Posterior vena cava (tissue), 2 donors: ENCODE measurements around the gene POLE. TPM values are rescaled to one million over a fixed set of nuclear protein-coding genes. Genes with fewer than 3 reads are reported as not detected.

Experiments
- DNase-seq: peaks from one replicate; pipeline ENCODE4 v3.0.0-alpha.2; 2020; ENCODE audit warnings: low spot score
- intact Hi-C, 2 donors: fragments of 100-400 bp; cut with DNase I; formaldehyde crosslinking; loops; one replicate each; pipeline versions ENCODE4 v1.14.1 to v1.14.2; 2022 to 2023
- total RNA-seq, 2 donors: library from RNA; stranded (reverse); fragmentation: NEBNext Ultra II Directional; extraction: Animal tissue kit (Norgen Biotek cat#: 25700); gene quantifications; one replicate each; pipeline ENCODE4 v1.2.1, GENCODE V29; 2021
- donor health status: DM: yes; HTN: yes; CAD: no.
- donor health status: DM: yes; HTN: yes; CAD: no.

POLE gene
- total RNA-seq, 2 donors from 2014 or later, result 16.6 to 21.2 TPM

GRCh38 chr12:132621657-132622435 is 65.3 kb downstream of the POLE start:
- intact Hi-C loops, result no loop called here
- DNase-seq, result no peak

DNA sequence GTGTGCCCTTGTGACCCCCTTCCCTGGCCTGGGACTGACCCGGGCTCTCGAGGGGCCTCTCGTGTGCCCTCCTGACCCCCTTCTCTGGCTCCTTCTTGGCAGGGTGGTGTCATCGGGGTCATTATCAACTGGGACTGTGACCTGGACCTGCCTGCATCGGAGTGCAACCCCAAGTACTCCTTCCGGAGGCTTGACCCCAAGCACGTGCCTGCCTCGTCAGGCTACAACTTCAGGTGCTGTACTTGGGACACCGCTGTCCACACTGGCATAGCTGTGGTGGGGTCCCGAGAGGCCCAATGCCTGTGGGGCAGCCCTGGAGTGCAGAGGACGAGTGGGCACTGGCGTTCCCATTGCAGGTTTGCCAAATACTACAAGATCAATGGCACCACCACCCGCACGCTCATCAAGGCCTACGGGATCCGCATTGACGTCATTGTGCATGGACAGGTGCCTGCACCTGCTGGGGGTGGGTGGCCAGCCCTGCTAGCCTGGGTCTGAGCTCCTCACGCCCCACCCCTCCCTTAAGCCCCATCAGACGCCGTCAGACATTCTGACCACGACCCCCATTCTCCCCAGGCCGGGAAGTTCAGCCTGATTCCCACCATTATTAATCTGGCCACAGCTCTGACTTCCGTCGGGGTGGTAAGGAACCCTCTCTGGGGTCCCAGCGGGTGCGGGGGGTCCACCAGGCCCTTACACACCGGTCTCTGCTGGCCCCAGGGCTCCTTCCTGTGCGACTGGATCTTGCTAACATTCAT is 66.1 kb downstream of the POLE start:
- intact Hi-C loops, result no loop called here
- DNase-seq, result no peak

- intact Hi-C loops, result no loop called here
- DNase-seq, result no peak
Measured at GRCh38 chr12:132620113-132620898, 66.8 kb downstream of the POLE start.

- no peak for DNase-seq
- intact Hi-C loops, result loop anchor here (5.0 to 10.0 kb wide), 2 partner anchors 202 to 465 kb away; no protein-coding TSS in a partner anchor
Measured at GRCh38 chr12:132619386-132620112, 67.6 kb downstream of the POLE start.

GRCh38 chr12:132619071-132619385 is 68.1 kb downstream of the POLE start:
- intact Hi-C loops, result loop anchor here (5.0 to 10.0 kb wide), 2 partner anchors 202 to 464 kb away; no protein-coding TSS in a partner anchor
- no peak for DNase-seq

DNA sequence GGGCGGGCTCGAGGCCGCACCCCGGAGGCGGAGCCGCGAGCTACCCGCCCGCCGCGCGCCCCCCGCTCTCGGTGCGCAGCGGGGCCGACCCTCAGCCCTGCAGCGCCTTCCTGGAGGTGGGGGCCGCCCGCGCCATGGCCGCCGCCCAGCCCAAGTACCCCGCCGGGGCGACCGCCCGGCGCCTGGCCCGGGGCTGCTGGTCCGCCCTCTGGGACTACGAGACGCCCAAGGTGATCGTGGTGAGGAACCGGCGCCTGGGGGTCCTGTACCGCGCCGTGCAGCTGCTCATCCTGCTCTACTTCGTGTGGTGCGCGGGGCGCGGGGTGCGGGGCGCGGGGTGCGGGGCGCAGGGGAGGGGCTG is 68.5 kb downstream of the POLE start, which contains the start of gene P2RX2:
Gene P2RX2, plus strand, starts transcription at position 94 of the 361 bp plus-strand sequence. Its CDS starts 41 bp downstream, at position 135.
- intact Hi-C loops, result loop anchor here (5.0 to 10.0 kb wide), 2 partner anchors 201 to 464 kb away; no protein-coding TSS in a partner anchor
- peak; percentile 80 for DNase-seq

DNA sequence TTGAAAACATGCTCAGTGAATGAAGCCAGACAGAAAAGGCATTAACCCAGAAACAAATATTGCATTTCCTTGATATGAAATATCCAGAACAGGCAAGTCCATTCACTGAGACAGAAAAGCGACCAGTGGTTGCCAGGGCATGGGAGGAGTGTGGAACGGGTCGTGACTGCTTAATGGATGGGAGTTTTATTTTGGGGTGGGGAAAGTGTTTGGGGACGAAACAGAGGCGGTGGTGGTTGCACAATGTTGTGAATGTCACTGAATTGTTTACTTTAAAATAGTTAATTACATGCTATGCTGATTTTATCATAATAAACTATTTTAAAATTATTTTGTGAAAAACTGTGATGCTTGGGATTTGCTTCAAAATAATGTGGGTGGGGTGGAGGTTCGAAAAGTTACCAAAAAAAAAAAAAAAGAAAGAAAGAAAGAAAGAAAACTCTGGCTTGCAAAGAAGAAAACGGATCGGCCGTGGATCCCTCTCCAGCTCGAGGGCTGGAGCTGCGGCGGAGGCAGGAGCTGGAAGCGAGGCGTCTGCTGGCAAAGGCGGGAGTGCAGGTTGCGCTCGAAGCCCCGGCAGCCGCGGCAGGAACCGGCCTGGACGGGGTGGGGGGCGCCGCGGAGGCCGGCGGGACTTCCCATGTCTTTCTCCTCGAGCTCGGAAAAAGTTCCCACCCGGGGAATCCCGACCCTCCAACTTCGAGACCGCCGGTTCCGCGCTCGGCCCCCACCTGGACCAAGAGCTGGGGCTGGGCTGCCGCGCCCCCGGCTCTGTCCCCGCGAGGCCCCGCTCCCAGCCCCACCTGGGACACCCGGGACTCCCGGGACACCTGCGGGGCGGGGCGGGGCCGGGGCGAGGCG is 69.1 kb downstream of the POLE start:
- intact Hi-C loops, result loop anchor here (5.0 to 10.0 kb wide), 2 partner anchors 201 to 463 kb away; no protein-coding TSS in a partner anchor
- DNase-seq, result no peak

DNA sequence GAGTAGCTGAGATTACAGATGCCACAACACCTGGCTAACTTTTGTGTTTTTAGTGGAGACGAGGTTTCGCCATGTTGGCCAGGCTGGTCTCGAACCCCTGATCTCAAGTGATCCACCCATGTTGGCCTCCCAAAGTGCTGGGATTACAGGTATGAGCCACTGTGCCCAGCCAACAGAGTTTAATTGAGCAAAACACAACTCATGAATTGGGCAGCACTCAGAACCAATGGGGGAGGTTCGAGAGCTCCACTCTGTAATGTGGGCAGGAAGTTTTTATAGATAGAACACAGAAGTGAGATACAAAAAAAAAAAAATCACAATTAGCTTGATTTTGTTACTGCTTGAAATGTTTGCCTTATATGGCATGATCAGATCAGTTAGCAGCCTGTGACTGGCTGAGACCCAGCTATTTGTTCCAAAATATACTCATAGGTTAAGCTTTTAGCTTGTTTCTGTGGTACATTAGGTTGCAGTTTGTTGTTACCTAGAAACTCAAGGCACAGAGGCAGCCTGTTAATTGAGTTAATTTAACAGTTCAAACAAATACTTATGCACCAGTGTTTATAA is 69.9 kb downstream of the POLE start:
- DNase-seq, result no peak
- intact Hi-C loops, result loop anchor here (5.0 to 10.0 kb wide), 2 partner anchors 200 to 462 kb away; no protein-coding TSS in a partner anchor

GRCh38 chr12:132615579-132616038 is 71.5 kb downstream of the POLE start:
- DNase-seq, result no peak
- intact Hi-C loops, result loop anchor here (5.0 to 10.0 kb wide), 2 partner anchors 198 to 461 kb away; no protein-coding TSS in a partner anchor

DNA sequence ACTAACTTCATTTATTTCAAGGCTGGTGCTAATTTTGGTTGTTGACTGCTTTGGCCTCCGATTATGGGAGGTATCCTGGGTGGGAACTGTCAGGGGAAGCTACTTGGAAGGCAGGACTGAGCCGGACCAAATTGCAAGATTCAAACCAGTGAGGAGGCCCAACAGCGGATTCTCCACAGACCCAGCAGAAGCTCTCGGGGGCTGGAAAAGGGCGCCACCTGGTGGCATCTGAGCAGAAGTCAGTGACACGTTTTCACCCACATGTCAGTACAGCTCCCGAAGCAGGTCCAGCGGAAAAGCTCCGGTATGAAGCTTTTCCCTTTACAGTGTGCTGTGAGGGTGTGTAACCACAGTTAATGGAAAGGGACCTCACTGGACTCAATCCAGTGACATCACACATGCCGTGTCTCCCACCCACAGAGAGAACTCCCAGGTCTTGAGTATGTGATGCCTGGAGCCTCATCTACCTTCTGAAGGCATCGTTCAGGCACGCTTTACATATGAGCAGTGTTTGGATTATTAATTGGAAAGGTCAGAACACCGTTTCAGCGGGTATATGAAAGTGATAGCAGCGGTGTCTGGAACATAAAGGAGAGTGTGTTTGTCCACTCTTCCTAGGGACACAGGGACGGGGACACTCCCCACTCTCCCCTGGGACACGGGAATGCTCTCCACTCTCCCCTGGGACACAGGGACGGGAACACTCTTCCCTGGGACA is 72.1 kb downstream of the POLE start:
- intact Hi-C loops, result loop anchor here (5.0 to 10.0 kb wide), 2 partner anchors 198 to 460 kb away; no protein-coding TSS in a partner anchor

DNA sequence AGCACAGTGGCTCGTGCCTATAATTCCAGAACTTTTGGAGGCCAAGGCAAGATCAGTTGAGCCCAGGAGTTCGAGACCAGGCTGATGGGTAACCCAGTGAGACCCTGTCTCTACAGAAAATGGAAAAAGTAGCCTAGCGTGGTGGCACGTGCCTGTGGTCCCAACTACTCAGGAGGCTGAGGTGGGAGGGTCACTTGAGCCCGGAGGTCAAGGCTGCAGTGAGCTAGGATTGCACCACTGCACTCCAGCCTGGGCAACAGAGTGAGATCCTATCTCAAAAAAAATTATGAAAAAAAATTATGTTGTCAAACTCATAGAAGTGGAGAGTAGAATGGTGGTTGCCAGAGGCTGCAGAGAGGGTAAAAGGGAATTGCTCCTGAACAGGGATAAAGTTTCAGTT is 73.1 kb downstream of the POLE start:
- intact Hi-C loops, result loop anchor here in 1 of 2 donors (5.0 to 10.0 kb wide), 2 partner anchors 197 to 459 kb away; no protein-coding TSS in a partner anchor
- DNase-seq, result no peak

More for the DNA sequence above, 72.1 kb downstream of the POLE start:
- peak; percentile 95 for DNase-seq

DNA sequence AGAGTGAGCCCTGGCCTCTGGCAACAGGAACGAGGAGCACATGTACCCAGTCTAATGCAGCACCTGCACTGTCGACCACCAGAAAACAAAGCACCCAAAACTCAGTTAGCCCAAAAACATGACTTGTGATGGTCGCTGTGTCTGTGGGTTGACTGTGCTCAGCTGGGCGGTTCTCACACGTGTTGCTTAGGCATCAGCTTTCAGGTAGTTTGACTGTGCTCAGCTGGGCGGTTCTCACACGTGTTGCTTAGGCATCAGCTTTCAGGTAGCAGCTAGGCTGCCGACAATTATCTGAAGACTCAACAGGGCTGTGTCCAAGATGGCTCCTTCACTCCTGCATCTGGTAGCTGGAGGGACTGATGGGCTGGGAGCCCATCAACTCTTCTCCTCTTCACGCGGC is 75.5 kb downstream of the POLE start:
- no peak for DNase-seq
- intact Hi-C loops, result loop anchor here in 1 of 2 donors (5.0 to 10.0 kb wide), 2 partner anchors 194 to 457 kb away; no protein-coding TSS in a partner anchor

GRCh38 chr12:132610866-132611602 is 76.1 kb downstream of the POLE start:
- DNase-seq, result no peak
- intact Hi-C loops, result loop anchor here in 1 of 2 donors (5.0 to 10.0 kb wide), 2 partner anchors 194 to 456 kb away; no protein-coding TSS in a partner anchor

DNA sequence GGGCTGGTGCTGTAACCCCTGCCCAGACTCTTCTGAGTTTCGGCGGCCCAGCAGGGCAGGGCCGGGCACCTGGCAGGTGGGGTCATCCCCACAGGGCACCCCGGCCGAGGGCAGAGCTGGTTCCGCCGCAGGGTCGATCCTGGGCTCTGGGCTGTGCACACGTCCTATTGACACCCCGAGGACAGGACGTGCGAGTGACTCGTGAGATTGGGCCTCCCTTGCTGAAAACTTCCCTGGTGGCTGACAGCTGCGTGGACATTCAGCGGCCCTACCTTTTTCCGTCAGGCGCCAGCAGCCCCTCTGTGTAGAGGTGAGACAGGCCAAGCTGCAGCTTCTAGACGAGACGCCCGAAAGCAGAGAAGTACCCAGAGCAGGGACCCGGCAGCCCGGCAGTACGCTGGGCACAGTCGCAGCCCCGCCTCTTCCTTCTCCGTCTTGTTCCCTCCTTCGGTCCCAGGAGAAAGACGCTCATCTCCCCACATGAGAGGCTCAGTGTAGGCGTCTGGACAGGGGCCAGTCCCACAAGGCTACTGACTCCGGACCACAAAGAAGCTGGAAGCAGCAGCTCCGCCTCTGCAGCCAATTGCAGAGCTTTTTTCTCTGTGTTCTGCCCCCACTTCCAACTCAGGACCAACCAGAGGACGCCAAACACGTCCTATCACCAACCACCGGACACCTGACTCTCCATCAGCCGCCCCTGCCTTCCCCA is 76.9 kb downstream of the POLE start, which contains the start of gene LRCOL1:
Gene LRCOL1, minus strand, starts transcription at position 532 of the 709 bp plus-strand sequence. CDS start 4,331 bp downstream, outside the sequence.
- intact Hi-C loops, result loop anchor here in 1 of 2 donors (5.0 to 10.0 kb wide), 2 partner anchors 193 to 455 kb away; no protein-coding TSS in a partner anchor
- no peak for DNase-seq
